HG03565 (cell line): Measurements from ENCODE around the gene GADD45GIP1.

Experiments
- ATAC-seq: cut with Tn5 transposase; IDR thresholded peaks from one replicate; pipeline ENCODE4 v1.9.1; 2021; ENCODE audit warnings: mild to moderate bottlenecking, moderate library complexity; ENCODE audit not compliant: unreplicated experiment

Gene GADD45GIP1

DNA sequence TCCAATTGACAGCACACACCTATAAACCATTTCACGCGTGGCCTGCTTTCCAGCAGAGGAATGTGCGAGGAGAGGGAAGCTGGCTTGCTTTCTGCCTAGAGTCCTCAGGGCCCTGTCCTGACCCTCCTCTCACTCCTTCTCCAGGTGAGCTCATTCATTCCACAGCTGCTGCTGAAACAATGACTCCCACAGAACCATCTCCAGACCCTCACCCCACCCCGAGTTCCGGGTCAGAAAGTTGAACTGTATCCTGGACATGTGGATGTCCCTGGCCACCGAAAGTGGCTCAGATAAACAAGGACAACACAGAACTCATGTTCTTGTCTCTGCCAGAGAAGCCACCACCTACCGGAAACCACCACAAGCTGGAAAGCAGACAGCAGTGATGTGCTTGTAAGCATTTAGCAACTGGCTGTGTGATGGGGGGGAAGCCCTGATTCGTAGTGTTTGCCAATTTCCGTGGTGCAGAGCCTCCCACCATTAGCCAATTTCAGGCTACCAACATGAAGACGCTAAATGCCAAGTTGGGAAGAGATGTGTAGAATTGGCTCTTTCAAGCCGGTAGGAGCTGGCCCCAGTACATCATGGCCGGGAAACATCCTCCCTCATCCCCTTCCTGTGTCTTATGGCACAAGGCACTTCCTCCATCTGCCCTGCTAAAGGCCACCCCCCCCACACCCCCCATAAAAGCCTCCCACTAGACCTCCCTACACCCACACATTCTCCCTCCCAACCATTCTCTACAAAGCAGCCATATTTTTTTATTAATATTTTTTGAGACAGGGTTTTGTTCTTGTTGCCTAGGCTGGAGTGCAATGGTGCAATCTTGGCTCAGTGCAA is 43.0 kb downstream of the GADD45GIP1 start:
- ATAC-seq: no peak

DNA sequence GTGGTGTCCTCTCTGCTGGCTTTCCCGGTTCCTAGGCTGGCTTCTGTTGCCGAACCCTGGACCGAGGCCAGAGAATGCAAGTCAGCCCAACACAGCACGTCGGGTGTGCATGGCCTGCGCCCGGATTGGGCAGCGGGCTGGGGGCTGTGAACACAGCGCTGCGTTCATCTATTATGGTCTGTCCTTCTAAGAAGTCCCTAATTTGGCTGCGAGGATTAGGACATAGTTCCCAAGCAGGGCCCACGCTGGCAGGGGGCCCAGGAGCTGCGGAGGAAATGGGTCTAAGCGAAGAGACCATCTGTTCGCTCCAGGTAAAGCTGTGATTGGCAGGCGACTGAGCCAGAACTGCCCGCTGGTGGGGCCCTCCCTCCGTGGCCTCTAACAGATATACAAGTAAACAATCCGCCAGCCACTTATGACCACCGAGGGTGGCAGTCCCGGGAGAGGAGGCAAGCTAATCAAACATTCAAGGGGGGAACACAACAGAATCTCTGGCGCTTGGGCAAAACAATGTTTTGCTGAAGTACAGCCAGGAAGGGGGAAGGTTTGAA is 43.9 kb downstream of the GADD45GIP1 start:
- no peak for ATAC-seq

DNA sequence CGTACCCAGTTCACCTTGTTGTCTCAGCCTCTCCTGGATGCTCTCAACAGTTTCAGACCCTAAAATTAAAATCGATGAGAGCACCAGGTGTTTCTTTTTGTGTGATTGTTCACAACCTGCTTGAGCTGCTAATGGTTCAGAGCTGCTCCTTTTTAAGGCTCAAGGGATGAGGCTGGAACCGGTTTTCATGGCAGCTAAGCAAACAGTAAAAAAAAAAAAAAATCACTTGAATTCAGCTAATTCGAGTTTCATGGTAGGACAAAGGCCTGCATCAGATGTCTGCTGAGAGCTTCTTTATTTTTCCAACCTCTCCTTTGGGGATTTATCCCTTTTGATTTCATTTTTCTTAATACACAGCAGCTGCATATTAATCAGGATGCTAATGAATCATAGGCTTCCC is 44.5 kb downstream of the GADD45GIP1 start:
- ATAC-seq: no peak

DNA sequence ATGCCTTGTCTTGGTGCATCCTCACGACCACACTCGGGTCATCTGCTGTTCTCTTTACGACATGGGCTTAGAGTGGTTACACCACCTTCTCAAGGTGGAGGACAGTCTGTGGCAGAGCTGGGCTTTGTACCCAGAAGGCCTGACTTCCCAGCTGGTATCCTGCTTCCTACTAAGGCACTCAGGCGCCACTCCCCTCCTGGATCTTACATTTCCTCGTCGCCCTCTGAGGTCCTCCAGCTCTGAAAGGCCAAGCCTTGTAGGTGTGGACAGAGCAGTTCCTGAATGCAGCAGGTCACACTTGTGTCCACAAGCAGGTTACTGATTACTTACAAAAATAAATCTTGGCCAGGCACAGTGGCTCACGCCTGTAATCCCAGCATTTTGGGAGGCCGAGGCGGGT is 49.9 kb downstream of the GADD45GIP1 start:
- ATAC-seq: no peak
